H9 (cell line): ENCODE data around the gene BSDC1. TPM values are rescaled to one million over a fixed set of nuclear protein-coding genes. Genes with fewer than 3 reads are reported as not detected.

Experiments used
- DNase-seq: peaks from one replicate; pipeline ENCODE4 v3.0.0-alpha.2; 2017
- H2AFZ ChIP-seq: one replicate; pipeline ENCODE4 v1.6.1; 2013; ENCODE audit warnings: mild to moderate bottlenecking, low read length, control low read depth, moderate library complexity
- H2AK5ac ChIP-seq: 2 replicates; pipeline ENCODE4 v1.6.1; 2013; ENCODE audit warnings: low read length, control low read depth, mixed read lengths; ENCODE audit not compliant: insufficient read length
- H2BK120ac ChIP-seq: one replicate; pipeline ENCODE4 v1.6.1; 2013; ENCODE audit warnings: low read depth, mild to moderate bottlenecking, low read length, control low read depth, inconsistent platforms; ENCODE audit not compliant: poor library complexity, severe bottlenecking
- H2BK12ac ChIP-seq: 2 replicates; pipeline ENCODE4 v1.6.1; 2013; ENCODE audit warnings: low read length, control low read depth, mixed read lengths, low read depth; ENCODE audit not compliant: insufficient read length
- H2BK15ac ChIP-seq: 2 replicates; pipeline ENCODE4 v1.6.1; 2013; ENCODE audit warnings: low read depth, low read length, control low read depth
- H2BK20ac ChIP-seq: one replicate; pipeline ENCODE4 v1.6.1; 2013; ENCODE audit warnings: low read depth, mild to moderate bottlenecking, low read length, control low read depth, inconsistent platforms; ENCODE audit not compliant: poor library complexity, severe bottlenecking
- H2BK5ac ChIP-seq: 2 replicates; pipeline ENCODE4 v1.6.1; 2013; ENCODE audit warnings: low read length, control low read depth, mixed read lengths; ENCODE audit not compliant: insufficient read length
- H3K14ac ChIP-seq: 2 replicates; pipeline ENCODE4 v1.6.1; 2013; ENCODE audit warnings: low read length, control low read depth; ENCODE audit not compliant: insufficient read depth
- H3K18ac ChIP-seq: 2 replicates; pipeline ENCODE4 v1.6.1; 2013; ENCODE audit warnings: low read depth, mild to moderate bottlenecking, mixed read lengths, low read length, control low read depth; ENCODE audit not compliant: insufficient read length
- H3K23ac ChIP-seq: 2 replicates; pipeline ENCODE4 v1.6.1; 2013; ENCODE audit warnings: low read length, control low read depth, mixed read lengths, low read depth; ENCODE audit not compliant: insufficient read length
- H3K23me2 ChIP-seq: 2 replicates; pipeline ENCODE4 v1.6.1; 2013; ENCODE audit warnings: low read depth, mild to moderate bottlenecking, mixed read lengths, low read length, control low read depth; ENCODE audit not compliant: insufficient read length, poor library complexity, severe bottlenecking
- H3K27ac ChIP-seq: 2 replicates; pipeline ENCODE4 v1.5.1; 2013; ENCODE audit warnings: low read length, control low read depth, mixed read lengths, low read depth; ENCODE audit not compliant: insufficient read length
- H3K27me3 ChIP-seq: 2 replicates; pipeline ENCODE4 v1.6.1; 2013; ENCODE audit warnings: low read length, control low read depth, inconsistent platforms; ENCODE audit not compliant: insufficient read depth
- H3K4ac ChIP-seq: 2 replicates; pipeline ENCODE4 v1.6.1; 2013; ENCODE audit warnings: low read depth, mild to moderate bottlenecking, control low read depth, inconsistent platforms, low read length, moderate library complexity
- H3K4me1 ChIP-seq: 2 replicates; pipeline ENCODE4 v1.6.1; 2013; ENCODE audit warnings: low read length, control low read depth, inconsistent platforms; ENCODE audit not compliant: insufficient read depth
- H3K4me2 ChIP-seq: 2 replicates; pipeline ENCODE4 v1.6.1; 2013; ENCODE audit warnings: low read length, control low read depth, mixed read lengths; ENCODE audit not compliant: insufficient read length, insufficient read depth
- H3K56ac ChIP-seq: 2 replicates; pipeline ENCODE4 v1.6.1; 2013; ENCODE audit warnings: low read depth, mild to moderate bottlenecking, mixed read lengths, low read length, control low read depth; ENCODE audit not compliant: insufficient read length
- H3K79me1 ChIP-seq: 2 replicates; pipeline ENCODE4 v1.6.1; 2013; ENCODE audit warnings: low read depth, mild to moderate bottlenecking, moderate library complexity, low read length, control low read depth, inconsistent platforms; ENCODE audit not compliant: insufficient read depth, poor library complexity, severe bottlenecking
- H3K79me2 ChIP-seq: 2 replicates; pipeline ENCODE4 v1.6.1; 2013; ENCODE audit warnings: low read length, control low read depth, inconsistent platforms; ENCODE audit not compliant: insufficient read depth
- H3K9ac ChIP-seq: 2 replicates; pipeline ENCODE4 v1.6.1; 2013; ENCODE audit warnings: low read length, control low read depth, mixed read lengths; ENCODE audit not compliant: insufficient read length; ENCODE audit errors: extremely low read depth
- H3K9me3 ChIP-seq: one replicate; pipeline ENCODE4 v1.6.1; 2013; ENCODE audit warnings: low read depth, low read length, inconsistent platforms; ENCODE audit not compliant: control insufficient read depth
- H3T11ph ChIP-seq: one replicate; pipeline ENCODE4 v1.6.1; 2013; ENCODE audit warnings: mild to moderate bottlenecking, low read length, control low read depth, inconsistent platforms
- H4K20me1 ChIP-seq: one replicate; pipeline ENCODE4 v1.6.1; 2013; ENCODE audit not compliant: control insufficient read depth, insufficient read length, insufficient read depth
- H4K5ac ChIP-seq: 2 replicates; pipeline ENCODE4 v1.6.1; 2013; ENCODE audit warnings: low read depth, mild to moderate bottlenecking, mixed read lengths, low read length, control low read depth; ENCODE audit not compliant: insufficient read length
- H4K8ac ChIP-seq: replicated peaks from 2 replicates; pipeline ENCODE4 v1.6.1; 2013; ENCODE audit warnings: low read length, control low read depth, mixed read lengths, low read depth; ENCODE audit not compliant: insufficient read length
- H4K91ac ChIP-seq: 2 replicates; pipeline ENCODE4 v1.6.1; 2013; ENCODE audit warnings: low read depth, mild to moderate bottlenecking, moderate library complexity, mixed read lengths, low read length, control low read depth; ENCODE audit not compliant: insufficient read length
- H3K27ac Mint-ChIP-seq, 3 experiments: 2 replicates in 2 of 3; 3 replicates in 1 of 3; pipeline ENCODE4 v1.8.0; 2020 to 2021; ENCODE audit warnings: mixed read lengths in 3 of 3, mild to moderate bottlenecking in 1 of 3, moderate library complexity in 1 of 3
- H3K27me3 Mint-ChIP-seq: 2 replicates; pipeline ENCODE4 v1.8.0; 2021; ENCODE audit warnings: low read depth, mild to moderate bottlenecking, moderate library complexity, mixed read lengths
- H3K36me3 Mint-ChIP-seq, 3 experiments: 2 replicates in 2 of 3; 3 replicates in 1 of 3; pipeline ENCODE4 v1.8.0; 2020 to 2021; ENCODE audit warnings: low read depth in 3 of 3, mixed read lengths in 3 of 3; ENCODE audit not compliant: insufficient read depth in 1 of 3
- H3K4me1 Mint-ChIP-seq, 2 experiments: 2 replicates each; pipeline ENCODE4 v1.8.0; 2020; ENCODE audit warnings: mixed read lengths in 2 of 2
- H3K4me3 Mint-ChIP-seq, 2 experiments: 2 replicates in 1 of 2; 3 replicates in 1 of 2; pipeline ENCODE4 v1.8.0; 2020 to 2021; ENCODE audit warnings: mild to moderate bottlenecking in 2 of 2, mixed read lengths in 2 of 2, moderate library complexity in 1 of 2
- H3K9me3 Mint-ChIP-seq, 2 experiments: 2 replicates in 1 of 2; 3 replicates in 1 of 2; pipeline ENCODE4 v1.8.0; 2020; ENCODE audit warnings: mild to moderate bottlenecking in 2 of 2, mixed read lengths in 2 of 2, moderate library complexity in 1 of 2
- CTCF ChIP-seq: fragments of 200-600 bp; sonication (generic); conservative IDR thresholded peaks from 3 replicates; pipeline ENCODE4 v1.8.0; 2021; ENCODE audit warnings: antibody characterized with exemption, mild to moderate bottlenecking
- WGBS: extraction: QIAGEN DNeasy Blood & Tissue Kit; methylation state at CpG from one replicate; pipeline ENCODE4 v1.1.7; 2013; ENCODE audit warnings: missing lambda C conversion rate, low lambda C conversion rate, mixed read lengths; ENCODE audit not compliant: insufficient read length; ENCODE audit errors: extremely low coverage; 5-methylcytosine and 5-hydroxymethylcytosine counted together
- total RNA-seq: library from RNA; stranded (reverse); gene quantifications from 2 replicates; pipeline ENCODE4 v1.2.1, GENCODE V29; 2021

The BSDC1 gene
- total RNA-seq, 1 experiment from 2014 or later = 52.6 TPM

GRCh38 chr1:32405672-32406467 lies 11.6 kb upstream of the BSDC1 start:
- no peak for DNase-seq
- H3K9ac ChIP-seq = no peak overlapping the region
- H2BK15ac ChIP-seq = no peak overlapping the region
- no peak overlapping the region for H4K91ac ChIP-seq
- H2AK5ac ChIP-seq = no peak overlapping the region
- no peak overlapping the region for H3T11ph ChIP-seq
- H2BK20ac ChIP-seq = no peak overlapping the region
- H2BK120ac ChIP-seq = no peak overlapping the region
- no peak overlapping the region for H4K5ac ChIP-seq
- H3K23me2 ChIP-seq = no peaks in the 10 kb centered on the region
- H3K27ac Mint-ChIP-seq = no peak overlapping the region
- H2BK5ac ChIP-seq = no peak overlapping the region
- H3K27me3 ChIP-seq = no peaks in the 10 kb centered on the region
- no peak overlapping the region for H3K23ac ChIP-seq
- H2AFZ ChIP-seq = no peak overlapping the region
- no peak overlapping the region for H3K14ac ChIP-seq
- no peaks in the 10 kb centered on the region for H4K20me1 ChIP-seq
- no peaks in the 10 kb centered on the region for H3K27me3 Mint-ChIP-seq
- no peak overlapping the region for H3K18ac ChIP-seq
- H3K79me1 ChIP-seq = no peaks in the 10 kb centered on the region
- no CpG with 5 or more reads among the region's 4 CpGs for WGBS
- H3K36me3 Mint-ChIP-seq = peaks cover 0 to 3% (median 0%) of the 10 kb centered on the region in 3 experiments; a peak in 1 of 7 replicates
- TF ChIP-seq CTCF = no peak
- H3K79me2 ChIP-seq = no peaks in the 10 kb centered on the region
- no peak overlapping the region for H3K4me3 Mint-ChIP-seq
- H4K8ac ChIP-seq = no peak overlapping the region
- no peak overlapping the region for H3K4ac ChIP-seq
- no peaks in the 10 kb centered on the region for H3K4me1 ChIP-seq
- H3K4me2 ChIP-seq = no peak overlapping the region
- no peak overlapping the region for H3K27ac ChIP-seq
- H2BK12ac ChIP-seq = no peak overlapping the region
- no peak overlapping the region for H3K56ac ChIP-seq
- H3K9me3 ChIP-seq = no peaks in the 10 kb centered on the region
- no peaks in the 10 kb centered on the region for H3K9me3 Mint-ChIP-seq
- peaks cover 2 to 7% of the 10 kb centered on the region in 2 experiments; a peak in 3 of 4 replicates for H3K4me1 Mint-ChIP-seq
